ENCODE results near the gene GNE. TPM values are rescaled to one million over a fixed set of nuclear protein-coding genes. Genes with fewer than 3 reads are reported as not detected.
"Not testable (repeated sequence)": the region's sequence is repeated elsewhere in the genome, so short reads cannot be mapped to it uniquely, and the experiment has no call there.

GNE gene
- total RNA-seq, 1 donor from 2014 or later: 23.9 TPM

DNA sequence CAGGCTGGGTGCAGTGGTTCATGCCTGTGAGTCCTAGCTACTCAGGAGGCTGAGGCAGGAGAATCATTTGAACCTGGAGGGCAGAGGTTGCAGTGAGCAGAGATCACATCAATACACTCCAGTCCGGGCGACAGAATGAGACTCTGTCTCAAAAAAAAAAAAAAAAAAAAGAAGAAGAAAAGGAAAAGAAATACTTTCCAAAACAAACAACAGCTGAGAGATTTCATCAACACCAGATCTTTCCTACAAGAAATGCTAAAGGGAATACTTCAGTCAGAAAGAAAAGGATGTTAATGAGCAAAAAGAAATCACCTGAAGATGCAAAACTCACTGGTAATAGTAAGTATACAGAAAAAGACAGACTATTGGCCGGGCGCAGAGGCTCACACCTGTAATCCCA lies 80.7 kb downstream of the GNE start:
- DNase-seq (ENCODE audit: low read depth): no peak
- H3K4me3 ChIP-seq (ENCODE audit: low read depth, low read length): no peak overlapping the region
- TF ChIP-seq, protein P1, sequence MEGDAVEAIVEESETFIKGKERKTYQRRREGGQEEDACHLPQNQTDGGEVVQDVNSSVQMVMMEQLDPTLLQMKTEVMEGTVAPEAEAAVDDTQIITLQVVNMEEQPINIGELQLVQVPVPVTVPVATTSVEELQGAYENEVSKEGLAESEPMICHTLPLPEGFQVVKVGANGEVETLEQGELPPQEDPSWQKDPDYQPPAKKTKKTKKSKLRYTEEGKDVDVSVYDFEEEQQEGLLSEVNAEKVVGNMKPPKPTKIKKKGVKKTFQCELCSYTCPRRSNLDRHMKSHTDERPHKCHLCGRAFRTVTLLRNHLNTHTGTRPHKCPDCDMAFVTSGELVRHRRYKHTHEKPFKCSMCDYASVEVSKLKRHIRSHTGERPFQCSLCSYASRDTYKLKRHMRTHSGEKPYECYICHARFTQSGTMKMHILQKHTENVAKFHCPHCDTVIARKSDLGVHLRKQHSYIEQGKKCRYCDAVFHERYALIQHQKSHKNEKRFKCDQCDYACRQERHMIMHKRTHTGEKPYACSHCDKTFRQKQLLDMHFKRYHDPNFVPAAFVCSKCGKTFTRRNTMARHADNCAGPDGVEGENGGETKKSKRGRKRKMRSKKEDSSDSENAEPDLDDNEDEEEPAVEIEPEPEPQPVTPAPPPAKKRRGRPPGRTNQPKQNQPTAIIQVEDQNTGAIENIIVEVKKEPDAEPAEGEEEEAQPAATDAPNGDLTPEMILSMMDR (conservative IDR thresholded peaks at IDR 0.05; ENCODE audit: low read depth, low read length): no peak

DNA sequence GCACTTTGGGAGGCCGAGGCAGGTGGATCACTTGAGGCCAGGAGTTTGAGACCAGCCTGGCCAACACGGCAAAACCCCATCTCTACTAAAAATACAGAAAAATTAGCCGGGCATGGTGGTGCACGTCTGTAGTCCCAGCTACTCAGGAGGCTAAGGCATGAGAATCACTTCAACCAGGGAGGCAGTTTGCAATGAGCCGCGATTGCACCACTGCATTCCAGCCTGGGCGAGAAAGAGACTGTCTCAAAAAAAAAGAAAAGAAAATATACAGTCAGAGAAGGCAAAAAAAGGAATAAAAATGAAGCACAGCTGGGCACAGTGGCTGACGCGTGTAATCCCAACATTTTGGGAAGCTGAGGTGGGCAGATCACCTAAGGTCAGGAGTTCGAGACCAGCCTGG lies 81.8 kb downstream of the GNE start:
- not testable (repeated sequence) for H3K4me3 ChIP-seq (ENCODE audit: low read depth, low read length); DNase-seq (ENCODE audit: low read depth)

DNA sequence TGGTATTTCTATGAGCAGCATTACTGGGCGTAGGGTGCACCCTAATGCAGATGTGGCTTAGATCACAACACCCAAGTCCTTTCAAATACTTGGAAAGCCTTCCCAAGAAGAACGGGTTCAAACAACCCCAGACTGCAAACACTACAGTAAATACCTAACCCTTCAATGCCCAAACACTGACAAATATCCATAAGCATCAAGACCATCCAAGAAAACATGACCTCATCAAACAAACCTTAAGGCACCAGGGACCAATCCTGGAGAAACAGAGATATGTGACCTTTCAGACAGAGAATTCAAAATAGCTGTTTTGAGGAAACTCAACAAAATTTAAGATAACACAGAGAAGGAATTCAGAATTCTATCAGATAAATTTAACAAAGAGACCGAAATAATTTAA lies 83.0 kb downstream of the GNE start:
- not testable (repeated sequence) for DNase-seq (ENCODE audit: low read depth)

DNA sequence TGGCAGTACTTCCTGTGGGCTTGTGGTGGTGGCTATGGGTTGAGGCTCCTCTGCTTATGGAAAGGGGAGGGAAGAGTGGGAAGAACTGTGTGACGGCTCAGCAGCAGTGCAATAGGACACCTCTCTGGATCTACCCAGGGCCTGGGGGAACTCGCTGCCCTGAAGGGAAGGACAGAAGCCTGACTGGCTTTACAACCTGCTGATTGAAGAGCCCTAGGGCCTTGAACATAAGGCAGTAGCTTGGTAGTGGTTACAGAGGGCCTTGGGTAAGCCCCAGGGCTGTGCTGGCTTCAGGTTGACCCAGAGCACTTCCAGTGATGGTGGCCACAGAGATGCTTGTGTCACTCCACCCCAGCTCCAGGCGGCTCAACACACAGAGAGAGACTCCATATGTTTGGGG lies 83.5 kb downstream of the GNE start:
- H3K4me3 ChIP-seq (ENCODE audit: low read depth, low read length): no peak overlapping the region
- TF ChIP-seq, protein P1 (conservative IDR thresholded peaks at IDR 0.05; ENCODE audit: low read depth, low read length): no peak
- no peak for DNase-seq (ENCODE audit: low read depth)

More for the DNA sequence above, 83.0 kb downstream of the GNE start:
- H3K4me3 ChIP-seq (ENCODE audit: low read depth, low read length): not testable (repeated sequence)

DNA sequence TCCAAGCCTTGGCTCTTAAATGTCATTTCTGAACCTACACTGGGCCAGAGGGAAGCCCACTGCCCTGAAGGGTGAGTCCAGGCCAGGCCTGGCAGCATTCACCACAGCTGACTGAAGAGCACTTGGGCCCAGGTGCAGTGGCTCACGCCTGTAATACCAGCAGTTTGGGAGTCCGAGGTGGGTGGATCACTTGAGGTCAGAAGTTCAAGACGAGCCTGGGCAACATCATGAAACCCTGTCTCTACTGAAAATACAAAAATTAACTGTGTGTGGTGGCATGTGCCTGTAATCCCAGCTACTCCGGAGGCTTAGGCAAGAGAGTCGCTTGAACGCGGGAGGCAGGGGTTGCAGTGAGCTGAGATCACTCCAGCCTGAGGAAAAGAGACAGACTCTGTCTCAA lies 84.0 kb downstream of the GNE start:
- TF ChIP-seq, protein P1 (conservative IDR thresholded peaks at IDR 0.05; ENCODE audit: low read depth, low read length): no peak
- no peak for DNase-seq (ENCODE audit: low read depth)
- H3K4me3 ChIP-seq (ENCODE audit: low read depth, low read length): no peak overlapping the region

DNA sequence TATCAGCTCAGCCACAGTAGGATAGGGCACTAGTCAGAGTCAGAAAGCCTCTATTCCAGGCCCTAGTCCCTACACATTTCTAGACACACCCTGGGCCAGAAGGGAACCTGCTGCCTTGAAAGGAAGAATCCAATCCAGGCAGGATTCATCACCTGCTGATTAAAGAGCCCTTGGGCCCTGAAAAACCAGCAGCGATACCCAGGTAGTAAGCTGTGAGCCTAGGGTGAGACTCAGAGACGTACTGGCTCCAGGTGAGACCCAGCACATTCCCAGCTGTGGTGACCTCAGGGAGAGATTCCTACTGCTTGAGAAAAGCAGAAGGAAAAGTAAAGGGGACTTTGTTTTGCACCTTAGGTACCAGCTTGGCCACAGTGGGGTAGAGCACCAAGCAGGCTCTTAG lies 84.4 kb downstream of the GNE start:
- no peak for DNase-seq (ENCODE audit: low read depth)
- TF ChIP-seq, protein P1 (conservative IDR thresholded peaks at IDR 0.05; ENCODE audit: low read depth, low read length): no peak
- H3K4me3 ChIP-seq (ENCODE audit: low read depth, low read length): no peak overlapping the region

DNA sequence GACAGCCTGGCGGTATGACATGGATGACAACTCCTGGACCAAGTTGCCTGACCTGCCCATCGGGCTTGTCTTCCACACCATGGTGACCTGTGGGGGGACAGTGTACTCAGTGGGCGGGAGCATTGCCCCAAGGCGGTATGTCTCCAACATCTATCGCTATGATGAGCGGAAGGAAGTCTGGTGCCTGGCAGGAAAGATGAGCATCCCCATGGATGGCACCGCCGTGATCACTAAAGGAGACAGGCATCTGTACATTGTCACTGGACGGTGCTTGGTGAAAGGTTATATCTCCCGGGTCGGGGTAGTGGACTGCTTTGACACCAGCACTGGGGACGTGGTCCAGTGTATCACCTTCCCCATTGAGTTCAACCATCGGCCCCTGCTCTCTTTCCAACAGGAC lies 87.7 kb downstream of the GNE start:
- no peak for DNase-seq (ENCODE audit: low read depth)
- no peak overlapping the region for H3K4me3 ChIP-seq (ENCODE audit: low read depth, low read length)
- TF ChIP-seq, protein P1 (conservative IDR thresholded peaks at IDR 0.05; ENCODE audit: low read depth, low read length): no peak

DNA sequence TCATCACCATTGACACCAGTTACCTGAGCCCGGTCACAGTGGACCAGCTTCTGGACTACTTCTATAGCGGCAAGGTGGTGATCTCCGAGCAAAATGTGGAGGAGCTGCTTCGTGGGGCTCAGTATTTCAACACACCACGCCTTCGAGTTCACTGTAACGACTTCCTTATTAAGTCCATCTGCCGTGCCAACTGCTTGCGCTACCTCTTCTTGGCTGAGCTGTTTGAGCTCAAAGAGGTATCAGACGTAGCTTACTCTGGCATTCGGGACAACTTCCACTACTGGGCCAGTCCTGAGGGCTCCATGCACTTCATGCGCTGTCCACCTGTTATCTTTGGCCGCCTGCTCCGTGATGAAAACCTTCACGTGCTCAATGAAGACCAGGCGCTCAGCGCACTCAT lies 88.5 kb downstream of the GNE start:
- H3K4me3 ChIP-seq (ENCODE audit: low read depth, low read length): no peak overlapping the region
- TF ChIP-seq, protein P1 (conservative IDR thresholded peaks at IDR 0.05; ENCODE audit: low read depth, low read length): no peak
- no peak for DNase-seq (ENCODE audit: low read depth)

Measured in epithelial cell of proximal tubule (primary cell).